ENCODE measurements around the gene ALDH1B1. TPM values are rescaled to one million over a fixed set of nuclear protein-coding genes. Genes with fewer than 3 reads are reported as not detected.

The ALDH1B1 gene
- total and polyA plus RNA-seq, 8 donors, result 0.58 to 68.7 (median 18.6) TPM

GRCh38 chr9:38380230-38380871 is 12.2 kb upstream of the ALDH1B1 start:
- no peaks in the 10 kb centered on the region for H3K27me3 ChIP-seq
- intact Hi-C loops (cut with DNase I; ENCODE audit: low total_unique reads), result no loop called here
- 70 to 81% (median 79%) methylated on average over 6 of the region's 6 CpGs for WGBS, 5 donors
- TF ChIP-seq EP300 (IDR thresholded peaks at IDR 0.05) (no peak), POLR2AphosphoS5 (IDR thresholded peaks at IDR 0.05) (no peak), CTCF (IDR thresholded peaks at IDR 0.05) (no peak), POLR2A (IDR thresholded peaks at IDR 0.05) (no peak)
- H3K4me3 ChIP-seq, result no peak overlapping the region
- peaks cover 0 to 10% (median 4%) of the 10 kb centered on the region in 4 donors for H3K9me3 ChIP-seq
- no peaks in the 10 kb centered on the region for H3K36me3 ChIP-seq
- peak overlapping the region in 1 of 5 donors; percentile 94 for H3K27ac ChIP-seq
- DNase-seq, result no peak
- H3K4me1 ChIP-seq, result peaks cover 0 to 7% (median 0%) of the 10 kb centered on the region in 4 donors

DNA sequence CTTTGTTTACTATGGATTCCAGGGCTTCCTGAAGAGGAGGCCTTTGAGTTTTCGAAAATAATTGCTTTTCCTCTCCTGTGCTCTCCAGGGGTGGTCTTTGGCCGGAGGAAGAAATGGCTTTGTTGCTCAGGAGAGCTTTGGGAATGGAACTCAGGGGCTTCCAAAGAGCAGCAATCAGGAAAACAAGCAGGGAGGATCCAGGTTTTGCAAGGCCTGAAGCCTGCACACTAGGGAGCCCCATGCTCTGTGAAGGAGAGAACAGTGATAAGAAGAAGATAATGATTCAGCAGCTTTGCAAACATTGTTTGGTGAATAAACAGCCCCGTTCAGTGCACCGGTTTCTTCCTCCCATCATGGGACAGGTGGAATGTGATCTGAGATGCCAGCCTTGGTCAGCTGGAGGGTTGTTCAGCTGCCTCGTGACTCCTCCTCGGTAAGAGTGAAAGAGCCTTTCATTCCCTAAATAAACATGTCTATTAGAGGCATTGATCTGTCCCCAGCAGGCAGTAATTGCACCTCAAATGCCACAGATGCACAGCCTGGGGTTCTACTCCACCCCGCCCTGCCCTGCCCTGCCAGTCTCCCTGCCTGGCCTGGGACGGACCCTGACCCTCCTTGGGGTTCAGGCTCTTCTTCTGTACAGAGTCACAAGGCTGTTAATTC is 11.5 kb upstream of the ALDH1B1 start:
- no peaks in the 10 kb centered on the region for H3K27me3 ChIP-seq
- peaks cover 0 to 7% (median 0%) of the 10 kb centered on the region in 4 donors for H3K4me1 ChIP-seq
- H3K36me3 ChIP-seq, result no peaks in the 10 kb centered on the region
- intact Hi-C loops (cut with DNase I; ENCODE audit: low total_unique reads), result no loop called here
- peak overlapping the region in 2 of 5 donors; percentile 2 to 94 for H3K27ac ChIP-seq
- peaks cover 0 to 13% (median 5%) of the 10 kb centered on the region in 4 donors for H3K9me3 ChIP-seq
- 44 to 49% (median 47%) methylated on average over 8 of the region's 8 CpGs for WGBS, 5 donors
- TF ChIP-seq POLR2AphosphoS5 (IDR thresholded peaks at IDR 0.05) (no peak), CTCF (IDR thresholded peaks at IDR 0.05) (no peak), POLR2A (IDR thresholded peaks at IDR 0.05) (no peak), EP300 (IDR thresholded peaks at IDR 0.05) (no peak)
- no peak overlapping the region for H3K4me3 ChIP-seq
- DNase-seq, result peak in 1 of 2 donors; percentile 51

DNA sequence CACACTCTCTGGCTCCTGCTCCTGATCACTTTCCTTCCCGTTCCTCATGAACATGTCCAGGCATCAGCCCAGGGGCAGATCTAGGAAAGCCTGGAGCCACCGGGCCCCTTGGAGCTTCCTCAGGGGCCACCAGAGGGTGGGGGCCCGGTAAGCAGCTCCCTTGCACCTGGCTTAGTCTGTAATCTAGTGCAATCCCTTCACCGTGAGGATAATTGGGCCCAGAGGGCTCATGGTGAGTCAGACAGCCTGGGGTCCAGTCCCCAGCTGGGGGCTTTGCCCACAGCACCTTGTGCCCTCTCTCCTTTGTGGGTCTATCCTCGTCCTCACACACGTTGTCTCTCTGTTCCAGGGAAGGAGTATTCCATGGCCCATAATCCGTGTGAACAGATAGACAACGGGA is 10.4 kb upstream of the ALDH1B1 start:
- peak overlapping the region in 2 of 5 donors; percentile 40 to 94 for H3K27ac ChIP-seq
- H3K4me1 ChIP-seq, result peaks cover 0 to 7% (median 0%) of the 10 kb centered on the region in 4 donors
- H3K4me3 ChIP-seq, result no peak overlapping the region
- H3K27me3 ChIP-seq, result no peaks in the 10 kb centered on the region
- H3K36me3 ChIP-seq, result no peaks in the 10 kb centered on the region
- 80 to 89% (median 88%) methylated on average over 8 of the region's 8 CpGs for WGBS, 5 donors
- TF ChIP-seq POLR2AphosphoS5 (IDR thresholded peaks at IDR 0.05), result no peak
- no peak for TF ChIP-seq CTCF (IDR thresholded peaks at IDR 0.05)
- TF ChIP-seq EP300 (IDR thresholded peaks at IDR 0.05), result no peak
- TF ChIP-seq POLR2A (IDR thresholded peaks at IDR 0.05), result no peak
- H3K9me3 ChIP-seq, result peaks cover 0 to 13% (median 5%) of the 10 kb centered on the region in 4 donors
- no peak for DNase-seq
- intact Hi-C loops (cut with DNase I; ENCODE audit: low total_unique reads), result no loop called here

GRCh38 chr9:38384990-38385848 is 7.3 kb upstream of the ALDH1B1 start:
- 56 to 87% (median 67%) methylated on average over 3 of the region's 3 CpGs for WGBS, 5 donors

More at GRCh38 chr9:38384990-38385848, 7.3 kb upstream of the ALDH1B1 start:
- peak overlapping the region in 2 of 5 donors; percentile 8 to 94 for H3K27ac ChIP-seq
- TF ChIP-seq POLR2AphosphoS5 (IDR thresholded peaks at IDR 0.05), result no peak
- no peak for TF ChIP-seq POLR2A (IDR thresholded peaks at IDR 0.05)
- H3K4me3 ChIP-seq, result no peak overlapping the region
- no peak for DNase-seq
- H3K27me3 ChIP-seq, result no peaks in the 10 kb centered on the region
- H3K4me1 ChIP-seq, result peaks cover 0 to 25% (median 2%) of the 10 kb centered on the region in 4 donors
- peaks cover 0 to 13% (median 5%) of the 10 kb centered on the region in 4 donors for H3K9me3 ChIP-seq
- H3K36me3 ChIP-seq, result no peaks in the 10 kb centered on the region
- intact Hi-C loops (cut with DNase I; ENCODE audit: low total_unique reads), result no loop called here

Measured in stomach (tissue), 9 donors.